Left lobe of liver (tissue), 2 donors: ENCODE results near the gene CELSR3. TPM values are rescaled to one million over a fixed set of nuclear protein-coding genes. Genes with fewer than 3 reads are reported as not detected.

Experiments
- ATAC-seq: fragments of 200-7000 bp; cut with Tn5 transposase; one replicate; pipeline ENCODE4 v1.9.1; 2020; ENCODE audit warnings: mild to moderate bottlenecking, moderate library complexity
- DNase-seq: peaks from one replicate; pipeline ENCODE4 v3.0.0-alpha.2; 2020; ENCODE audit warnings: low spot score
- total RNA-seq: library from RNA; stranded (reverse); gene quantifications from one replicate; pipeline ENCODE4 v1.2.1, GENCODE V29; 2021
- donor health status: DM: no; HTN: no; CAD: no; lungs with moderate emphysema.
- donor health status: DM: no; HTN: yes; CAD: no.

CELSR3 gene
- total RNA-seq, 1 donor from 2014 or later: 0.45 TPM

- ATAC-seq (no peak), DNase-seq (no peak)
These were observed 25.5 kb upstream of the CELSR3 start for GRCh38 chr3:48688032-48688736.

- DNase-seq: no peak
These were observed 24.6 kb upstream of the CELSR3 start for GRCh38 chr3:48687220-48687678.

GRCh38 chr3:48686538-48687219 is 24.0 kb upstream of the CELSR3 start:
- DNase-seq: no peak

More at GRCh38 chr3:48687220-48687678, 24.6 kb upstream of the CELSR3 start:
- no peak for ATAC-seq

GRCh38 chr3:48685603-48686511 is 23.2 kb upstream of the CELSR3 start, which contains the start of gene NCKIPSD:
NCKIPSD (minus strand) TSS chr3:48685915; CDS start chr3:48685807, 108 bp downstream.
- ATAC-seq: peak; percentile 95
- peak; percentile 90 for DNase-seq

More at GRCh38 chr3:48686538-48687219, 24.0 kb upstream of the CELSR3 start:
- no peak for ATAC-seq

GRCh38 chr3:48685293-48685602 is 22.6 kb upstream of the CELSR3 start:
- ATAC-seq: no peak
- DNase-seq: no peak

GRCh38 chr3:48684480-48685143 is 21.9 kb upstream of the CELSR3 start:
- DNase-seq (no peak), ATAC-seq (peak; percentile 4)

- DNase-seq: no peak
These were observed 21.3 kb upstream of the CELSR3 start for GRCh38 chr3:48684054-48684349.

GRCh38 chr3:48682786-48683185 is 20.1 kb upstream of the CELSR3 start:
- ATAC-seq (no peak), DNase-seq (no peak)

More at GRCh38 chr3:48684054-48684349, 21.3 kb upstream of the CELSR3 start:
- no peak for ATAC-seq

GRCh38 chr3:48681974-48682610 is 19.4 kb upstream of the CELSR3 start:
- DNase-seq (no peak), ATAC-seq (no peak)

GRCh38 chr3:48681541-48681880 is 18.8 kb upstream of the CELSR3 start:
- no peak for DNase-seq

GRCh38 chr3:48680811-48681540 is 18.3 kb upstream of the CELSR3 start:
- no peak for ATAC-seq
- no peak for DNase-seq

More at GRCh38 chr3:48681541-48681880, 18.8 kb upstream of the CELSR3 start:
- ATAC-seq: no peak

GRCh38 chr3:48679411-48680391 is 17.0 kb upstream of the CELSR3 start:
- no peak for ATAC-seq
- DNase-seq: no peak

GRCh38 chr3:48678566-48679380 is 16.1 kb upstream of the CELSR3 start:
- no peak for ATAC-seq
- no peak for DNase-seq

GRCh38 chr3:48678056-48678455 is 15.4 kb upstream of the CELSR3 start:
- ATAC-seq (no peak), DNase-seq (no peak)

- no peak for DNase-seq
- no peak for ATAC-seq
These were observed 11.8 kb upstream of the CELSR3 start for GRCh38 chr3:48674505-48674904.

- no peak for DNase-seq
- ATAC-seq: no peak
These were observed 9.8 kb upstream of the CELSR3 start for GRCh38 chr3:48672522-48672921.

GRCh38 chr3:48664929-48665328 is 2.2 kb upstream of the CELSR3 start:
- no peak for ATAC-seq
- DNase-seq: no peak

GRCh38 chr3:48664313-48664644 is 1.6 kb upstream of the CELSR3 start:
- no peak for ATAC-seq
- no peak for DNase-seq
